Retinal pigment epithelial cell (primary cell): ENCODE results near the gene CNPPD1.
"Not testable (repeated sequence)": the region's sequence is repeated elsewhere in the genome, so short reads cannot be mapped to it uniquely, and the experiment has no call there.

Experiments used
- DNase-seq: peaks from one replicate; pipeline ENCODE4 v3.0.0-alpha.2; 2010; ENCODE audit warnings: low read depth
- H3K4me3 ChIP-seq: 2 replicates; pipeline ENCODE4 v1.5.1; 2011; ENCODE audit warnings: mild to moderate bottlenecking, low read length, control low read depth, moderate library complexity
- TF ChIP-seq, protein P1 (sequence below): conservative IDR thresholded peaks from 2 replicates; pipeline ENCODE4 v1.5.1; 2011; ENCODE audit warnings: low read depth, low read length, control low read depth, inconsistent platforms

The CNPPD1 gene

DNA sequence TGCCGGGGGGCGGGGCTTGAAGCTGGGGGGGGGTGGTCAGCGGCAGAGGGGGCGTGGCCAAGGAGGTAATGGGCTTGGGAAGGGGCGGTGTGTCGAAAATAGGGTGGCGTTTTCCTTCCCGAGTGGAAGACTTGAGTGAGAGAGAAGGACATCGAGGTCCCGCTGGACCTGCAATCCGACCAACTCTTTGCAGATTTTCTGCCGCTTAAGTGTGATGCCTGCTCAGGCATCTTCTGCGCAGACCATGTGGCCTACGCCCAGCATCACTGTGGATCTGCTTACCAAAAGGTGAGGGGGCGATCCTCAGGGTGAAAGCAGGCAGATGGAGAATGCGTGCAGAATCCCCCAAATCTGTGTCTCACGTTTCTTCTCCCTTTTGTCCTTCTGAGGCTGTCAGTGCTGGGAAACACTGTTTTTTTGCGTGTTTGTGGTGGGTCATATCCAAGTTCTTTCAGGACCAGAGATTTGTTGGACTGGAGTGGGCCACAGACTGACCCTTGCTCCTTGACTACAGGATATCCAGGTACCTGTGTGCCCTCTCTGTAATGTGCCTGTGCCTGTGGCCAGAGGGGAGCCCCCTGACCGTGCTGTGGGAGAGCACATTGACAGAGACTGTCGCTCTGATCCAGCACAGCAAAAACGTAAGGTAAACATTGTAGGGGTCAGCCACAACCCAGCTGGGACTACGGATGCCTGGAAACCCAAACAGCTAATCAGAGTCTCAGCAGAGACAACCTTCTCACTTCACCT is 30.6 kb upstream of the CNPPD1 start:
- DNase-seq = no peak

DNA sequence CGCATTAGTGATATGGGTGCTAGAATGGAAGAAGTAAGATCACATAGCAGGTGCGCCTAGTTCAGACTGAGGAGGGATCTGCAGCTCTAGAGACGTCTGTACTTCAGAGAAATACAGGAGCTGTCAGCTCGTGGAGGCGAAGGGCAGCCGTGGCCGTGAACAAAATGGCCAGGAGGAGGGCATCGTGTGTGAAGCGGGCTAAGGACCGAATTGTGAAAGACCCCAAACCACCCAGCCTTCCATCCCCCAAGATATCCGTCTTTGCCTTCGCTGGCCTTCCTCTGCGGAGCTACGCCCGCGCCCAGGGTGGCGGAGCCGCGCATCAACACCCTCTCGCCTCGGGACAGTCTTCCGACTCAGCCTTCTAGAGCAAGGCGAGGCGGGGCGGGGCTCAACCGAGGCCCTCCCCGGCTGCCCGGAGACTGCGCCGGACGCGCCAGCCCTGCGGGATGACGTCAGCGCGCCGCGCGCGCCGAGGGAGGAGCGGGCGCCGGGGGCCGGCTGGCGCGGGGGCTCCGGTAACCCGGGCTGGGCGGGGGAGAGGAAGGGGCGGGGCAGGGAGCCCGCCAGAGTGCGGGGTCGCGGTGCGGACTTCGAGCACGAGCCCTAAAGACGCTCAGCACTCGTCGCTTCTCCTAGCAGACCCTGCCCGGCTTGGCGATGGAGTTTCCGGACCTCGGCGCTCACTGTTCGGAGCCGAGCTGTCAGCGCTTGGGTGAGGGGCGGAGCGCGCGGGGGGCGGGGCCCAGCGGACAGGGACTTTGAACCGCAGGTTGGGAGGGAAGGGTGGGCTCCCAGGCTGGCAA is 29.8 kb upstream of the CNPPD1 start, which contains the start of gene ZFAND2B:
TSS of gene ZFAND2B (plus strand) at position 455 of the 806 bp plus-strand sequence. CDS start at position 661, 206 bp downstream.
- TF ChIP-seq, protein P1, sequence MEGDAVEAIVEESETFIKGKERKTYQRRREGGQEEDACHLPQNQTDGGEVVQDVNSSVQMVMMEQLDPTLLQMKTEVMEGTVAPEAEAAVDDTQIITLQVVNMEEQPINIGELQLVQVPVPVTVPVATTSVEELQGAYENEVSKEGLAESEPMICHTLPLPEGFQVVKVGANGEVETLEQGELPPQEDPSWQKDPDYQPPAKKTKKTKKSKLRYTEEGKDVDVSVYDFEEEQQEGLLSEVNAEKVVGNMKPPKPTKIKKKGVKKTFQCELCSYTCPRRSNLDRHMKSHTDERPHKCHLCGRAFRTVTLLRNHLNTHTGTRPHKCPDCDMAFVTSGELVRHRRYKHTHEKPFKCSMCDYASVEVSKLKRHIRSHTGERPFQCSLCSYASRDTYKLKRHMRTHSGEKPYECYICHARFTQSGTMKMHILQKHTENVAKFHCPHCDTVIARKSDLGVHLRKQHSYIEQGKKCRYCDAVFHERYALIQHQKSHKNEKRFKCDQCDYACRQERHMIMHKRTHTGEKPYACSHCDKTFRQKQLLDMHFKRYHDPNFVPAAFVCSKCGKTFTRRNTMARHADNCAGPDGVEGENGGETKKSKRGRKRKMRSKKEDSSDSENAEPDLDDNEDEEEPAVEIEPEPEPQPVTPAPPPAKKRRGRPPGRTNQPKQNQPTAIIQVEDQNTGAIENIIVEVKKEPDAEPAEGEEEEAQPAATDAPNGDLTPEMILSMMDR = no peak
- peak within 1 kb of the TSS; percentile 79 for H3K4me3 ChIP-seq
- DNase-seq = peak; percentile 54

More for the DNA sequence above, 30.6 kb upstream of the CNPPD1 start:
- peak overlapping the region; percentile 71 for H3K4me3 ChIP-seq
- TF ChIP-seq, protein P1 = no peak

DNA sequence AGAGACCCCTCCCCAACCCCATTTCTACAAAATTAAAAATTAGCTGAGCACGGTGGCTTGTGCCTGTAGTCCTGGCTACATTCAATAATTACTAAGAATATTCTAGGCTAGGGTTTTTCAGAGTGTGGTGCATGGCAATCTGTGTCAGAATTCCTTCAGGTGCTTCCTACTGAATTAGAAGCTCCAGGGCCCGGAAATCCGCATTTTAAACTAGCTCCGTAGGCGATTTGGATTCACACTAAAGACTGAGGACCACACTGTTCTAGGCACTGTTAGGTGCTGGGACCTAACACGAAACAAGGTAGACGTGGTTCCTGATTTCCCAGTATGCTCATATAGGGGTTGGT is 29.2 kb upstream of the CNPPD1 start:
- H3K4me3 ChIP-seq = peak overlapping the region; percentile 79
- TF ChIP-seq, protein P1 = no peak
- no peak for DNase-seq

- TF ChIP-seq, protein P1 = no peak
- H3K4me3 ChIP-seq = no peak overlapping the region
- DNase-seq = no peak
These were observed 28.4 kb upstream of the CNPPD1 start for GRCh38 chr2:219205165-219205538.

GRCh38 chr2:219204425-219205164 is 27.9 kb upstream of the CNPPD1 start:
- H3K4me3 ChIP-seq = no peak overlapping the region
- no peak for DNase-seq
- TF ChIP-seq, protein P1 = no peak

- H3K4me3 ChIP-seq, DNase-seq: not testable (repeated sequence)
These were observed 24.6 kb upstream of the CNPPD1 start for GRCh38 chr2:219201331-219201730.

GRCh38 chr2:219200502-219201326 is 24.0 kb upstream of the CNPPD1 start:
- not testable (repeated sequence) for H3K4me3 ChIP-seq, DNase-seq
